ENCODE measurements around the gene CCDC142. TPM values are rescaled to one million over a fixed set of nuclear protein-coding genes. Genes with fewer than 3 reads are reported as not detected.

CCDC142 gene
- total and polyA plus RNA-seq, 7 donors: 1.4 to 8.7 (median 3.3) TPM

GRCh38 chr2:74516650-74517049 is 33.9 kb upstream of the CCDC142 start:
- peaks cover 17% of the 10 kb centered on the region for H3K4me1 ChIP-seq
- peak overlapping the region; percentile 65 for H3K4me3 ChIP-seq
- ATAC-seq (no peak), DNase-seq (no peak)
- no peaks in the 10 kb centered on the region for H3K36me3 ChIP-seq (ENCODE audit: insufficient read depth in 1 of 2, low read depth in 1 of 2)
- WGBS, 3 donors: 55 to 67% (median 57%) methylated on average over 13 of the region's 13 CpGs
- no peaks in the 10 kb centered on the region for H3K9me3 ChIP-seq
- TF ChIP-seq CTCF (IDR thresholded peaks at IDR 0.05): no peak
- H3K27ac ChIP-seq: no peak overlapping the region
- intact Hi-C loops (cut with DNase I): no loop called here
- H3K27me3 ChIP-seq (ENCODE audit: insufficient read depth in 3 of 3, low read length in 2 of 3): peaks cover 0 to 90% (median 40%) of the 10 kb centered on the region in 3 donors

GRCh38 chr2:74515981-74516633 is 33.3 kb upstream of the CCDC142 start:
- intact Hi-C loops (cut with DNase I): no loop called here
- H3K27me3 ChIP-seq (ENCODE audit: insufficient read depth in 3 of 3, low read length in 2 of 3): peaks cover 0 to 95% (median 42%) of the 10 kb centered on the region in 3 donors
- TF ChIP-seq CTCF (IDR thresholded peaks at IDR 0.05): no peak
- WGBS, 3 donors: 2 to 4% (median 2%) methylated on average over 55 to 72 of the region's 72 CpGs
- ATAC-seq: peak; percentile 67 to 92 (median 88)
- peak; percentile 66 to 84 for DNase-seq
- H3K9me3 ChIP-seq: no peaks in the 10 kb centered on the region
- H3K36me3 ChIP-seq (ENCODE audit: insufficient read depth in 1 of 2, low read depth in 1 of 2): no peaks in the 10 kb centered on the region
- H3K4me1 ChIP-seq: peaks cover 17% of the 10 kb centered on the region
- peak overlapping the region; percentile 65 for H3K4me3 ChIP-seq
- no peak overlapping the region for H3K27ac ChIP-seq

GRCh38 chr2:74515271-74515980 is 32.6 kb upstream of the CCDC142 start:
- H3K4me3 ChIP-seq: peak overlapping the region; percentile 65
- no peaks in the 10 kb centered on the region for H3K9me3 ChIP-seq
- DNase-seq: no peak
- no peaks in the 10 kb centered on the region for H3K36me3 ChIP-seq (ENCODE audit: insufficient read depth in 1 of 2, low read depth in 1 of 2)
- intact Hi-C loops (cut with DNase I): no loop called here
- peaks cover 0 to 98% (median 43%) of the 10 kb centered on the region in 3 donors for H3K27me3 ChIP-seq (ENCODE audit: insufficient read depth in 3 of 3, low read length in 2 of 3)
- ATAC-seq: peak in 2 of 4 donors; percentile 12 to 15
- whole genome bisulfite sequencing, 3 donors: 7 to 20% (median 12%) methylated on average over 46 to 60 of the region's 60 CpGs
- no peak overlapping the region for H3K27ac ChIP-seq
- peaks cover 17% of the 10 kb centered on the region for H3K4me1 ChIP-seq
- TF ChIP-seq CTCF (IDR thresholded peaks at IDR 0.05): no peak

- DNase-seq (no peak), ATAC-seq (peak in 1 of 4 donors; percentile 17)
- peak within 1 kb of the TSS; percentile 25 for H3K4me3 ChIP-seq
- no peak within 1 kb of the TSS for H3K27ac ChIP-seq
- no peaks in the 10 kb centered on the region for H3K9me3 ChIP-seq
- H3K36me3 ChIP-seq (ENCODE audit: insufficient read depth in 1 of 2, low read depth in 1 of 2): no peaks in the 10 kb centered on the region
- TF ChIP-seq CTCF (IDR thresholded peaks at IDR 0.05): no peak
- H3K27me3 ChIP-seq (ENCODE audit: insufficient read depth in 3 of 3, low read length in 2 of 3): peaks cover 0 to 97% (median 45%) of the 10 kb centered on the region in 3 donors
- intact Hi-C loops (cut with DNase I): no loop called here
- WGBS, 3 donors: 4 to 9% (median 7%) methylated on average over 75 to 82 of the region's 82 CpGs
- H3K4me1 ChIP-seq: peaks cover 17% of the 10 kb centered on the region
These were observed 31.8 kb upstream of the CCDC142 start, which contains the start of gene TLX2 for GRCh38 chr2:74514368-74515270. TSS of gene TLX2 (plus strand) at chr2:74514450. CDS start at chr2:74514807, 357 bp downstream.

Measured in psoas muscle (tissue), 8 donors.